Heart right ventricle (tissue), 16 donors: ENCODE data around the gene MOB3C. TPM values are rescaled to one million over a fixed set of nuclear protein-coding genes. Genes with fewer than 3 reads are reported as not detected.

Experiments used
- ATAC-seq, 8 donors: fragments of 200-7000 bp; cut with Tn5 transposase; one replicate each; pipeline ENCODE4 v1.9.1; 2020; ENCODE audit warnings: mild to moderate bottlenecking in 8 of 8, moderate library complexity in 8 of 8, moderate number of reproducible peaks in 1 of 8
- DNase-seq, 2 donors: peaks; one replicate each; pipeline ENCODE4 v3.0.0-alpha.2; 2020
- H3K27ac ChIP-seq, 10 donors: fragments of 200-600 bp; sonication (generic) in 2 of 10; one replicate each; pipeline versions ENCODE4 v1.5.0 to v1.8.0; 2020 to 2022; ENCODE audit warnings: mild to moderate bottlenecking in 3 of 10
- H3K27me3 ChIP-seq, 7 donors: fragments of 200-600 bp; one replicate each; pipeline ENCODE4 v1.8.0; 2021 to 2022; ENCODE audit warnings: mild to moderate bottlenecking in 2 of 7
- H3K36me3 ChIP-seq, 9 donors: fragments of 200-600 bp; sonication (generic) in 1 of 9; one replicate each; pipeline versions ENCODE4 v1.5.0 to v1.8.0; 2020 to 2022; ENCODE audit warnings: mild to moderate bottlenecking in 2 of 9
- H3K4me1 ChIP-seq, 9 donors: fragments of 200-600 bp; sonication (generic) in 1 of 9; one replicate each; pipeline versions ENCODE4 v1.5.0 to v1.8.0; 2020 to 2022; ENCODE audit warnings: mild to moderate bottlenecking in 4 of 9
- H3K4me3 ChIP-seq, 10 donors: fragments of 200-600 bp; sonication (generic) in 2 of 10; one replicate each; pipeline versions ENCODE4 v1.5.0 to v1.8.0; 2020 to 2022; ENCODE audit warnings: mild to moderate bottlenecking in 7 of 10, moderate library complexity in 2 of 10
- H3K9me3 ChIP-seq, 11 donors: fragments of 200-600 bp in 10 of 11; sonication (generic) in 2 of 11; one replicate each; pipeline versions ENCODE4 v1.5.0 to v1.8.0; 2013 to 2022; ENCODE audit warnings: mild to moderate bottlenecking in 2 of 11, control low read depth in 1 of 11, moderate library complexity in 1 of 11
- WGBS, 2 donors: extraction: QIAGEN DNeasy Blood & Tissue Kit; methylation state at CpG; one replicate each; pipeline ENCODE4 v1.1.7; 2013; ENCODE audit warnings: inconsistent platforms in 1 of 2; 5-methylcytosine and 5-hydroxymethylcytosine counted together
- intact Hi-C, 10 donors: fragments of 100-400 bp; cut with DNase I; formaldehyde crosslinking; loops; one replicate each; pipeline versions ENCODE4 v1.11.1 to v1.14.2; 2022
- polyA plus RNA-seq, 2 donors: library from polyadenylated mRNA; stranded (reverse); fragments of 200-250 nt; gene quantifications; one replicate each; pipeline ENCODE4 v1.2.3, GENCODE V29; 2013
- total RNA-seq, 10 donors: library from RNA; stranded (reverse); fragmentation: NEBNext Ultra II Directional in 3 of 10; extraction: Animal tissue kit (Norgen Biotek cat#: 25700) in 3 of 10; gene quantifications; one replicate each; pipeline versions ENCODE4 v1.2.1 to v1.2.4, GENCODE V29; 2021 to 2023
- TF ChIP-seq, protein P1 (sequence below), 9 donors: fragments of 200-600 bp; sonication (generic) in 2 of 9; IDR thresholded peaks; one replicate each; pipeline versions ENCODE4 v1.5.0 to v1.8.0; 2021 to 2022; ENCODE audit warnings: antibody characterized with exemption in 9 of 9, mild to moderate bottlenecking in 5 of 9, moderate library complexity in 1 of 9
- donor health status: Arrhythmogenic right ventricular cardiomyopathy.
- donor health status: ischemic (EF 13 %, LVEDD 7.1; RV severe dilation, severe dysfunction).
- donor health status: healthy with polysubstance abuse.
- donor health status: DM: no; HTN: yes; CAD: no.
- donor health status: DM: no; HTN: no; CAD: no.
- donor health status: ischemic (EF 25% LVEDD 6.9; RV normal size, moderate dysfunction).
- donor health status: ischemic (EF 25% LVEDD 5.7; RV mildly dilated, moderate dysfunction).
- donor health status: healthy.
- donor health status: DM: yes; HTN: yes; CAD: no.
- donor health status: Ischemic cardiomyopathy.
- donor health status: ischemic (EF 35%, LVEDD 5.7; RV mildly dilated, moderate dysfunction).
- donor health status: nonischemic (EF 11% LVEDD 7.7; RV severe dilation, severe dysfunction).
- donor health status: DM: yes; HTN: yes; CAD: no.
- donor health status: PGD.
- donor health status: ischemic (EF 29% LVEDD 5.4; RV normal size, mild dysfunction).
- donor health status: nonischemic (EF 23%, LVEDD 6.1; RV moderate dilation, normal function).

MOB3C gene
- total and polyA plus RNA-seq, 12 donors, result 7.9 to 16.9 (median 10.8) TPM

DNA sequence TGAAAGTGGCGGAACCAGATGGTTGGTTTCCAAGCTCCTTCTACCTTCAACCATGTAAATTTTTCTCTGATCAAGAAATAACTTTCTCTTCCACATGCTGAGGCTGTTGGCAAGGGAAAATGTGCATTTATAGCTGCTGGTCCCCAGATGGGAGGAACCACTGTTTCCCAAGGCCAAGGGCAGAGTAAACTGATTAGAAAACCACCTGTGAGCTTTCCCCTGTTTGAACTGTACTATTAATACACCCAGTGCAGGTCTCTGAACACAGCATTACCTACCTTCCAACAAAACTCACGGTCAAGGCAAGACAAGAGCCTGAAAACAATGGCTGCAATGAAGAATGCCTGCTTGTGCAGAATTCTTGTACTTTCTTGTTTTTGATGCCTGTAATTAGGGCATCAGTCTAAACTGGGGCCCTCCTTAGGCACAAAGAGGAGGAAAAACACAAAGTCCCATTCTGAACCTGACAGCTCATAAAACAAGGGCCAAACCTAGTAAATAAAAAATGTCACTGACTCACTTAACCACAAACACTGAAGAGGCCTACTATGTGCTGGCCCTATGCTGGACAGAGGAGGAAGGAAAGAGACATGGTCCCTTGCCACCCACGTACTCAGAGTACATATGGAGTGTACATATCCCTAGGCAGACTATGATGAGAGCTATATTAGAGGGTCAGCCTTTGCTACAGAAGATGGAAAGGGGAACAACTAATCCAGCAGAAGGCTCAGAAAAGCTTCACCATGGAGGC lies 15.2 kb downstream of the MOB3C start:
- Histone ChIP-seq H3K4me3 (no peak overlapping the region), H3K36me3 (peaks cover 0 to 14% (median 0%) of the 10 kb centered on the region in 9 donors), H3K9me3 (no peaks in the 10 kb centered on the region), H3K4me1 (peaks cover 0 to 87% (median 58%) of the 10 kb centered on the region in 9 donors), H3K27me3 (no peaks in the 10 kb centered on the region), H3K27ac (peak overlapping the region in 2 of 10 donors; percentile 24 to 36)
- 69 to 74% methylated on average over 3 of the region's 3 CpGs for WGBS, 2 donors
- TF ChIP-seq, protein P1, sequence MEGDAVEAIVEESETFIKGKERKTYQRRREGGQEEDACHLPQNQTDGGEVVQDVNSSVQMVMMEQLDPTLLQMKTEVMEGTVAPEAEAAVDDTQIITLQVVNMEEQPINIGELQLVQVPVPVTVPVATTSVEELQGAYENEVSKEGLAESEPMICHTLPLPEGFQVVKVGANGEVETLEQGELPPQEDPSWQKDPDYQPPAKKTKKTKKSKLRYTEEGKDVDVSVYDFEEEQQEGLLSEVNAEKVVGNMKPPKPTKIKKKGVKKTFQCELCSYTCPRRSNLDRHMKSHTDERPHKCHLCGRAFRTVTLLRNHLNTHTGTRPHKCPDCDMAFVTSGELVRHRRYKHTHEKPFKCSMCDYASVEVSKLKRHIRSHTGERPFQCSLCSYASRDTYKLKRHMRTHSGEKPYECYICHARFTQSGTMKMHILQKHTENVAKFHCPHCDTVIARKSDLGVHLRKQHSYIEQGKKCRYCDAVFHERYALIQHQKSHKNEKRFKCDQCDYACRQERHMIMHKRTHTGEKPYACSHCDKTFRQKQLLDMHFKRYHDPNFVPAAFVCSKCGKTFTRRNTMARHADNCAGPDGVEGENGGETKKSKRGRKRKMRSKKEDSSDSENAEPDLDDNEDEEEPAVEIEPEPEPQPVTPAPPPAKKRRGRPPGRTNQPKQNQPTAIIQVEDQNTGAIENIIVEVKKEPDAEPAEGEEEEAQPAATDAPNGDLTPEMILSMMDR (IDR thresholded peaks at IDR 0.05), result no peak
- no peak for ATAC-seq
- DNase-seq, result no peak
- intact Hi-C loops, result no loop called here

DNA sequence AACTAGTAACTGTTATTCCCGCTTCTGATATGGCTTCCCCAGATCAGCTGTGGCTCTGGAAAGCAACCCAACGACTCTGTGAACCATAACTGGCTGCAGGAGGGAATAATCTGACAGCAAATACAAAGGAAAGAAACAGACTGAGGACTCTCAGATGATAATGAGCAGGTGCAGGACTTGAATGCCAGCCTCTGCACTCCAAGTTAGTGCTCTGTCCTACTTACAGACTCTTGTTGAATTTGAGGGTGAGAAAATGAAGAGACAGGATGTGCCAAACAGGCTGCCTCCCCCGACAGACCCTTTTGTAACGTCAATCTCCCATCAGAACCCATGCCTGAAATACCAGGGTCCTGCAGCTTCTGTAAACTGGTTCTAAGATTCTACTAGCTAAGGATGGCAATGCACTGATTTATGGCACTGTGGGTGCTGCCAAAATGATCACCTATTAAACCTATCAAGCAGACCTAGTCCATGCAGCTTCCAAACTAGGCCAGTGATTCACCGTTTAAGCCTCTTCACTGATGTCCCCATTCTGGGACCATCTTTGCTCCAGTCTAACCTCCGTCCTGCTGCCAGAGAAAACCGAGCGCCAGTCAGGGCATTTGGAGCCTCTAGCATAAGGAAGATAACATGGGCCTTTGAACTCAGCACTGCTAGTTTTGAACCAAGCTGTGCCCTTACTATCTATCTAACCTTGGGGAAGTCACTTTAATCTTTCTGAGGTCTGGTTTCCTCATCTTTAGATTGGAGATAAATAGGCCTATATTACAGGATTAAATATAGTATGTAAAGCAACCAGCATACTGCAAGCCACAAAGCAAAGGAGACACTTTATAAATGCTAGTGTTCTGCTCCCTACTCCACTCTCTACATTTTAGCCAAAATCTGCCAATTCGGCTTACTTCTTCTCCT lies 17.3 kb downstream of the MOB3C start:
- Histone ChIP-seq H3K4me1 (peaks cover 0 to 93% (median 53%) of the 10 kb centered on the region in 9 donors), H3K4me3 (no peak overlapping the region), H3K36me3 (peaks cover 0 to 14% (median 0%) of the 10 kb centered on the region in 9 donors), H3K27me3 (no peaks in the 10 kb centered on the region), H3K27ac (peak overlapping the region in 2 of 10 donors; percentile 16 to 29), H3K9me3 (no peaks in the 10 kb centered on the region)
- no peak for ATAC-seq
- TF ChIP-seq, protein P1 (IDR thresholded peaks at IDR 0.05), result no peak
- 82 to 84% methylated on average over 9 of the region's 9 CpGs for WGBS, 2 donors
- intact Hi-C loops, result no loop called here
- DNase-seq, result no peak

GRCh38 chr1:46596846-46597245 lies 19.8 kb downstream of the MOB3C start:
- DNase-seq, result no peak
- no peaks in the 10 kb centered on the region for H3K9me3 ChIP-seq
- no peaks in the 10 kb centered on the region for H3K27me3 ChIP-seq
- TF ChIP-seq, protein P1 (IDR thresholded peaks at IDR 0.05), result no peak
- peak overlapping the region in 2 of 10 donors; percentile 44 to 92 for H3K27ac ChIP-seq
- peaks cover 0 to 39% (median 20%) of the 10 kb centered on the region in 9 donors for H3K36me3 ChIP-seq
- peaks cover 0 to 97% (median 36%) of the 10 kb centered on the region in 9 donors for H3K4me1 ChIP-seq
- intact Hi-C loops, result no loop called here
- WGBS, 2 donors, result 93 to 95% methylated on average over 3 of the region's 3 CpGs
- no peak overlapping the region for H3K4me3 ChIP-seq
- no peak for ATAC-seq

- Histone ChIP-seq H3K27ac (peak overlapping the region in 5 of 10 donors; percentile 17 to 92 (median 56)), H3K4me3 (no peak overlapping the region), H3K36me3 (peaks cover 0 to 47% (median 26%) of the 10 kb centered on the region in 9 donors), H3K4me1 (peaks cover 0 to 89% (median 27%) of the 10 kb centered on the region in 9 donors), H3K27me3 (no peaks in the 10 kb centered on the region), H3K9me3 (no peaks in the 10 kb centered on the region)
- TF ChIP-seq, protein P1 (IDR thresholded peaks at IDR 0.05), result no peak
- no peak for ATAC-seq
- 98 to 100% methylated on average over 1 of the region's 1 CpG for WGBS, 2 donors
- intact Hi-C loops, result no loop called here
- no peak for DNase-seq
These were observed 20.6 kb downstream of the MOB3C start for GRCh38 chr1:46596036-46596435.
